Left hindlimb (tissue), 1 donor: Measurements from ENCODE around the gene SEBOX.

Experiments
- DNase-seq: peaks from one replicate; pipeline ENCODE4 v3.0.0-alpha.2; 2018

SEBOX gene

GRCh38 chr17:28391401-28391800 lies 26.4 kb upstream of the SEBOX start:
- DNase-seq = no peak

- DNase-seq = no peak
Observed at GRCh38 chr17:28390984-28391383, 26.0 kb upstream of the SEBOX start.

GRCh38 chr17:28390563-28390962 lies 25.6 kb upstream of the SEBOX start:
- DNase-seq = no peak

- no peak for DNase-seq
Observed at GRCh38 chr17:28390141-28390540, 25.1 kb upstream of the SEBOX start.

GRCh38 chr17:28388106-28388505 lies 23.1 kb upstream of the SEBOX start:
- no peak for DNase-seq

- DNase-seq = no peak
Observed at GRCh38 chr17:28386391-28386790, 21.4 kb upstream of the SEBOX start.

- DNase-seq = no peak
Observed at GRCh38 chr17:28385406-28385805, 20.4 kb upstream of the SEBOX start.

GRCh38 chr17:28385037-28385400 lies 20.0 kb upstream of the SEBOX start:
- no peak for DNase-seq

GRCh38 chr17:28384281-28385036 lies 19.5 kb upstream of the SEBOX start:
- no peak for DNase-seq

GRCh38 chr17:28381141-28381825 lies 16.3 kb upstream of the SEBOX start:
- no peak for DNase-seq

- DNase-seq = no peak
Observed at GRCh38 chr17:28379814-28380801, 15.1 kb upstream of the SEBOX start.

GRCh38 chr17:28372945-28373274 lies 7.9 kb upstream of the SEBOX start:
- no peak for DNase-seq

- no peak for DNase-seq
Observed at GRCh38 chr17:28372203-28372944, 7.4 kb upstream of the SEBOX start.

GRCh38 chr17:28371245-28372202 lies 6.5 kb upstream of the SEBOX start, which contains the start of gene SARM1:
SARM1 (plus strand) TSS chr17:28371694; CDS start chr17:28372033, 339 bp downstream.
- peak; percentile 90 for DNase-seq

GRCh38 chr17:28370744-28371103 lies 5.7 kb upstream of the SEBOX start:
- no peak for DNase-seq

GRCh38 chr17:28370035-28370743 lies 5.2 kb upstream of the SEBOX start, which contains the start of gene VTN:
VTN (minus strand) TSS chr17:28370307; CDS start chr17:28370203, 104 bp downstream.
- DNase-seq = no peak

GRCh38 chr17:28369684-28370034 lies 4.7 kb upstream of the SEBOX start:
- no peak for DNase-seq

- no peak for DNase-seq
Observed at GRCh38 chr17:28368915-28369683, 4.1 kb upstream of the SEBOX start.

- DNase-seq = no peak
Observed at GRCh38 chr17:28368306-28368831, 3.4 kb upstream of the SEBOX start.
